GM12801 (cell line): ENCODE measurements around the gene P2RX7.

ENCODE experiments used
- TF ChIP-seq, protein P1 (sequence below): IDR thresholded peaks from one replicate; pipeline ENCODE4 v1.5.1; 2011; ENCODE audit warnings: control low read depth; ENCODE audit not compliant: insufficient read length; ENCODE audit errors: extremely low read depth

P2RX7 gene

DNA sequence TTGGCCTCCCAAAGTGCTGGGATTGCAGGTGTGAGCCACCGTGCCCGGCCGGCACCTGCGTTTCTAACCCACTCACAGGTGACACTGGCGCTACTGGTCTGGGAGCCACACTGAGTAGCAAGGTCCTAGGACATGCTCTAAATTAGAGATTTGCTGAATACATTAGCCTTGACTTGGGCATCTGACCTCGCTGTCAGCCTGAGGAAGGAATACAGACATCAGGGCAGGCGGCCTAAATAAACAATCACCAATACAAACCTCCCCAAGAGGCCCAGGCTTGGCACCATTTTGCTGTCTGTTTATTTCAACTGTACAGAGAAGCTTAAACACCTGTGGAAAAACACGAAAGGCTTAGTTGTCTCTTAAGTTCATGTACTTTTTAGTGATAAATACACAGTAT lies 104.7 kb downstream of the P2RX7 start:
- TF ChIP-seq, protein P1, sequence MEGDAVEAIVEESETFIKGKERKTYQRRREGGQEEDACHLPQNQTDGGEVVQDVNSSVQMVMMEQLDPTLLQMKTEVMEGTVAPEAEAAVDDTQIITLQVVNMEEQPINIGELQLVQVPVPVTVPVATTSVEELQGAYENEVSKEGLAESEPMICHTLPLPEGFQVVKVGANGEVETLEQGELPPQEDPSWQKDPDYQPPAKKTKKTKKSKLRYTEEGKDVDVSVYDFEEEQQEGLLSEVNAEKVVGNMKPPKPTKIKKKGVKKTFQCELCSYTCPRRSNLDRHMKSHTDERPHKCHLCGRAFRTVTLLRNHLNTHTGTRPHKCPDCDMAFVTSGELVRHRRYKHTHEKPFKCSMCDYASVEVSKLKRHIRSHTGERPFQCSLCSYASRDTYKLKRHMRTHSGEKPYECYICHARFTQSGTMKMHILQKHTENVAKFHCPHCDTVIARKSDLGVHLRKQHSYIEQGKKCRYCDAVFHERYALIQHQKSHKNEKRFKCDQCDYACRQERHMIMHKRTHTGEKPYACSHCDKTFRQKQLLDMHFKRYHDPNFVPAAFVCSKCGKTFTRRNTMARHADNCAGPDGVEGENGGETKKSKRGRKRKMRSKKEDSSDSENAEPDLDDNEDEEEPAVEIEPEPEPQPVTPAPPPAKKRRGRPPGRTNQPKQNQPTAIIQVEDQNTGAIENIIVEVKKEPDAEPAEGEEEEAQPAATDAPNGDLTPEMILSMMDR, result no peak
